Tibial nerve (tissue), 4 donors: ENCODE measurements around the gene PROX1. TPM values are rescaled to one million over a fixed set of nuclear protein-coding genes. Genes with fewer than 3 reads are reported as not detected.

ENCODE experiments used
- DNase-seq, 2 donors: peaks; one replicate each; pipeline ENCODE4 v3.0.0-alpha.2; 2019; ENCODE audit warnings: low spot score in 2 of 2
- H3K27ac ChIP-seq, 4 donors: fragments of 200-600 bp; sonication (generic) in 3 of 4; one replicate each; pipeline ENCODE4 v1.5.1; 2017 to 2019; ENCODE audit warnings: mild to moderate bottlenecking in 1 of 4
- H3K27me3 ChIP-seq, 2 donors: fragments of 200-600 bp; sonication (generic) in 1 of 2; one replicate each; pipeline versions ENCODE4 v1.5.1 to v1.6.0; 2017 to 2019
- H3K36me3 ChIP-seq, 3 donors: fragments of 200-600 bp; sonication (generic); one replicate each; pipeline ENCODE4 v1.5.1; 2018 to 2019
- H3K4me1 ChIP-seq, 4 donors: fragments of 200-600 bp; sonication (generic) in 3 of 4; one replicate each; pipeline ENCODE4 v1.5.1; 2017 to 2019
- H3K4me3 ChIP-seq, 4 donors: fragments of 200-600 bp; sonication (generic) in 3 of 4; one replicate each; pipeline ENCODE4 v1.5.1; 2017 to 2019; ENCODE audit warnings: mild to moderate bottlenecking in 1 of 4, moderate library complexity in 1 of 4
- H3K9me3 ChIP-seq, 4 donors: fragments of 200-600 bp; sonication (generic) in 3 of 4; one replicate each; pipeline ENCODE4 v1.5.1; 2017 to 2019
- CTCF ChIP-seq, 5 experiments: fragments of 200-600 bp in 3 of 5; fragments of 450-650 bp in 2 of 5; sonication (generic) in 3 of 5; IDR thresholded peaks; one replicate each; pipeline ENCODE4 v1.5.1; 2016 to 2019; ENCODE audit warnings: antibody characterized with exemption in 5 of 5, mild to moderate bottlenecking in 3 of 5, moderate library complexity in 2 of 5
- EP300 ChIP-seq, 2 donors: sonication (generic); formaldehyde crosslinking; IDR thresholded peaks; one replicate each; pipeline ENCODE4 v1.6.1; 2017; ENCODE audit warnings: antibody characterized with exemption in 2 of 2, mild to moderate bottlenecking in 1 of 2
- POLR2A ChIP-seq, 2 donors: fragments of 450-650 bp; IDR thresholded peaks; one replicate each; pipeline ENCODE4 v1.6.1; 2017; ENCODE audit warnings: antibody characterized with exemption in 2 of 2, mild to moderate bottlenecking in 2 of 2, moderate library complexity in 2 of 2
- WGBS, 2 donors: methylation state at CpG; one replicate each; pipeline ENCODE4 v1.1.5; 2018; 5-methylcytosine and 5-hydroxymethylcytosine counted together
- total RNA-seq, 4 donors: library from RNA; depleted of rRNA; stranded (reverse); fragments of >200 nt; gene quantifications; one replicate each; pipeline ENCODE4 v1.1.0, GENCODE V29; 2016

Gene PROX1
- total RNA-seq, 4 donors from 2014 or later, result 0.84 to 1.2 (median 1.0) TPM

GRCh38 chr1:214002060-214002459 is 14.3 kb downstream of the PROX1 start:
- Histone ChIP-seq H3K9me3 (no peaks in the 10 kb centered on the region), H3K4me1 (peaks cover 0 to 4% (median 0%) of the 10 kb centered on the region in 4 donors), H3K4me3 (no peak overlapping the region), H3K27ac (no peak overlapping the region), H3K36me3 (no peaks in the 10 kb centered on the region), H3K27me3 (no peaks in the 10 kb centered on the region)
- TF ChIP-seq EP300 (IDR thresholded peaks at IDR 0.05) (no peak), CTCF (IDR thresholded peaks at IDR 0.05) (no peak), POLR2A (IDR thresholded peaks at IDR 0.05) (no peak)
- no peak for DNase-seq
- WGBS, 2 donors, result 69 to 76% methylated on average over 6 of the region's 6 CpGs

GRCh38 chr1:214002472-214002871 is 14.7 kb downstream of the PROX1 start:
- H3K9me3 ChIP-seq, result no peaks in the 10 kb centered on the region
- no peak overlapping the region for H3K4me3 ChIP-seq
- peaks cover 0 to 4% (median 0%) of the 10 kb centered on the region in 4 donors for H3K4me1 ChIP-seq
- DNase-seq, result no peak
- WGBS, 2 donors, result 21 to 22% methylated on average over 3 of the region's 3 CpGs
- H3K27ac ChIP-seq, result no peak overlapping the region
- no peak for TF ChIP-seq POLR2A (IDR thresholded peaks at IDR 0.05)
- peak in 1 of 2 donors; percentile 24 for TF ChIP-seq EP300 (IDR thresholded peaks at IDR 0.05)
- TF ChIP-seq CTCF (IDR thresholded peaks at IDR 0.05), result no peak
- no peaks in the 10 kb centered on the region for H3K36me3 ChIP-seq
- no peaks in the 10 kb centered on the region for H3K27me3 ChIP-seq

- Histone ChIP-seq H3K4me1 (peaks cover 0 to 4% (median 0%) of the 10 kb centered on the region in 4 donors), H3K36me3 (no peaks in the 10 kb centered on the region), H3K27me3 (no peaks in the 10 kb centered on the region), H3K27ac (no peak overlapping the region), H3K4me3 (no peak overlapping the region), H3K9me3 (no peaks in the 10 kb centered on the region)
- 63 to 74% methylated on average over 3 of the region's 3 CpGs for WGBS, 2 donors
- TF ChIP-seq EP300 (IDR thresholded peaks at IDR 0.05), result no peak
- no peak for TF ChIP-seq POLR2A (IDR thresholded peaks at IDR 0.05)
- TF ChIP-seq CTCF (IDR thresholded peaks at IDR 0.05), result no peak
- no peak for DNase-seq
Observed at GRCh38 chr1:214003233-214003632, 15.5 kb downstream of the PROX1 start.

GRCh38 chr1:214004014-214004413 is 16.2 kb downstream of the PROX1 start:
- H3K27me3 ChIP-seq, result no peaks in the 10 kb centered on the region
- no peaks in the 10 kb centered on the region for H3K9me3 ChIP-seq
- no peak overlapping the region for H3K4me3 ChIP-seq
- no peak for DNase-seq
- H3K36me3 ChIP-seq, result no peaks in the 10 kb centered on the region
- no peak overlapping the region for H3K27ac ChIP-seq
- TF ChIP-seq EP300 (IDR thresholded peaks at IDR 0.05), result no peak
- no peak for TF ChIP-seq CTCF (IDR thresholded peaks at IDR 0.05)
- TF ChIP-seq POLR2A (IDR thresholded peaks at IDR 0.05), result no peak
- WGBS, 2 donors, result 45 to 54% methylated on average over 2 of the region's 2 CpGs
- H3K4me1 ChIP-seq, result peaks cover 0 to 4% (median 0%) of the 10 kb centered on the region in 4 donors

GRCh38 chr1:214004795-214005194 is 17.0 kb downstream of the PROX1 start:
- TF ChIP-seq EP300 (IDR thresholded peaks at IDR 0.05), result no peak
- no peak for TF ChIP-seq CTCF (IDR thresholded peaks at IDR 0.05)
- no peak for TF ChIP-seq POLR2A (IDR thresholded peaks at IDR 0.05)
- no peak for DNase-seq
- H3K27ac ChIP-seq, result no peak overlapping the region
- H3K4me1 ChIP-seq, result peaks cover 0 to 4% (median 0%) of the 10 kb centered on the region in 4 donors
- no peaks in the 10 kb centered on the region for H3K36me3 ChIP-seq
- H3K9me3 ChIP-seq, result no peaks in the 10 kb centered on the region
- H3K4me3 ChIP-seq, result no peak overlapping the region
- WGBS, 2 donors, result 89 to 94% methylated on average over 4 of the region's 4 CpGs
- no peaks in the 10 kb centered on the region for H3K27me3 ChIP-seq
